Skeletal muscle satellite cell (primary cell): ENCODE measurements around the gene RAB40C.

ENCODE experiments used
- H3K27me3 ChIP-seq: 2 replicates; pipeline ENCODE4 v1.7.0; 2013; ENCODE audit warnings: low read length; ENCODE audit not compliant: control insufficient read depth, insufficient read depth
- H3K36me3 ChIP-seq: 2 replicates; pipeline ENCODE4 v1.7.0; 2013; ENCODE audit warnings: mild to moderate bottlenecking, control low read depth, low read length; ENCODE audit not compliant: insufficient read depth
- H3K4me1 ChIP-seq: 2 replicates; pipeline ENCODE4 v1.7.0; 2013; ENCODE audit warnings: low read length; ENCODE audit not compliant: control insufficient read depth, insufficient read depth
- H3K4me2 ChIP-seq: 2 replicates; pipeline ENCODE4 v1.7.0; 2013; ENCODE audit warnings: mild to moderate bottlenecking, low read length
- H3K4me3 ChIP-seq: 2 replicates; pipeline ENCODE4 v1.7.0; 2013; ENCODE audit warnings: low read length
- H3K9ac ChIP-seq: 2 replicates; pipeline ENCODE4 v1.7.0; 2013; ENCODE audit warnings: mild to moderate bottlenecking, low read depth, low read length, moderate library complexity
- H3K9me3 ChIP-seq: replicated peaks from 2 replicates; pipeline ENCODE4 v1.7.0; 2013; ENCODE audit warnings: mild to moderate bottlenecking, control low read depth, low read length

Gene RAB40C

GRCh38 chr16:560701-561412 lies 29.0 kb upstream of the RAB40C start:
- H3K36me3 ChIP-seq: no peaks in the 10 kb centered on the region
- no peak overlapping the region for H3K4me2 ChIP-seq
- H3K4me3 ChIP-seq: no peak overlapping the region
- H3K27me3 ChIP-seq: peaks cover 41% of the 10 kb centered on the region
- H3K9ac ChIP-seq: no peak overlapping the region
- H3K4me1 ChIP-seq: peaks cover 2% of the 10 kb centered on the region
- no peaks in the 10 kb centered on the region for H3K9me3 ChIP-seq

GRCh38 chr16:561413-561794 lies 28.5 kb upstream of the RAB40C start:
- peaks cover 41% of the 10 kb centered on the region for H3K27me3 ChIP-seq
- H3K4me2 ChIP-seq: no peak overlapping the region
- H3K36me3 ChIP-seq: no peaks in the 10 kb centered on the region
- H3K9me3 ChIP-seq: no peaks in the 10 kb centered on the region
- H3K9ac ChIP-seq: no peak overlapping the region
- no peaks in the 10 kb centered on the region for H3K4me1 ChIP-seq
- no peak overlapping the region for H3K4me3 ChIP-seq

- no peak overlapping the region for H3K4me3 ChIP-seq
- H3K9me3 ChIP-seq: no peaks in the 10 kb centered on the region
- no peaks in the 10 kb centered on the region for H3K4me1 ChIP-seq
- H3K9ac ChIP-seq: no peak overlapping the region
- H3K27me3 ChIP-seq: peaks cover 41% of the 10 kb centered on the region
- H3K4me2 ChIP-seq: no peak overlapping the region
- no peaks in the 10 kb centered on the region for H3K36me3 ChIP-seq
Observed at GRCh38 chr16:561957-562938, 27.6 kb upstream of the RAB40C start.

- H3K4me1 ChIP-seq: no peaks in the 10 kb centered on the region
- no peak overlapping the region for H3K9ac ChIP-seq
- no peaks in the 10 kb centered on the region for H3K9me3 ChIP-seq
- no peak overlapping the region for H3K4me3 ChIP-seq
- H3K36me3 ChIP-seq: no peaks in the 10 kb centered on the region
- peaks cover 37% of the 10 kb centered on the region for H3K27me3 ChIP-seq
- H3K4me2 ChIP-seq: no peak overlapping the region
Observed at GRCh38 chr16:563072-563644, 26.7 kb upstream of the RAB40C start.

GRCh38 chr16:564690-565418 lies 25.0 kb upstream of the RAB40C start:
- H3K9me3 ChIP-seq: no peaks in the 10 kb centered on the region
- H3K4me1 ChIP-seq: peaks cover 8% of the 10 kb centered on the region

GRCh38 chr16:565419-566330 lies 24.2 kb upstream of the RAB40C start:
- H3K36me3 ChIP-seq: no peaks in the 10 kb centered on the region

More at GRCh38 chr16:564690-565418, 25.0 kb upstream of the RAB40C start:
- H3K27me3 ChIP-seq: peaks cover 21% of the 10 kb centered on the region
- no peak overlapping the region for H3K4me3 ChIP-seq
- H3K4me2 ChIP-seq: no peak overlapping the region
- no peaks in the 10 kb centered on the region for H3K36me3 ChIP-seq
- H3K9ac ChIP-seq: no peak overlapping the region

GRCh38 chr16:566475-567372 lies 23.1 kb upstream of the RAB40C start, which contains the start of gene NHLRC4:
Gene NHLRC4 (plus strand): TSS chr16:567005. CDS start chr16:568048, 1,043 bp downstream.
- no peak within 1 kb of the TSS for H3K9ac ChIP-seq
- H3K4me3 ChIP-seq: no peak within 1 kb of the TSS
- H3K9me3 ChIP-seq: no peaks in the 10 kb centered on the region
- peaks cover 10% of the 10 kb centered on the region for H3K27me3 ChIP-seq
- H3K4me1 ChIP-seq: peaks cover 20% of the 10 kb centered on the region
- H3K4me2 ChIP-seq: no peak within 1 kb of the TSS
- no peaks in the 10 kb centered on the region for H3K36me3 ChIP-seq

More at GRCh38 chr16:565419-566330, 24.2 kb upstream of the RAB40C start:
- no peak overlapping the region for H3K4me3 ChIP-seq
- no peak overlapping the region for H3K9ac ChIP-seq
- no peaks in the 10 kb centered on the region for H3K9me3 ChIP-seq
- peaks cover 21% of the 10 kb centered on the region for H3K27me3 ChIP-seq
- no peak overlapping the region for H3K4me2 ChIP-seq
- H3K4me1 ChIP-seq: peaks cover 10% of the 10 kb centered on the region

- no peak overlapping the region for H3K9ac ChIP-seq
- no peaks in the 10 kb centered on the region for H3K9me3 ChIP-seq
- H3K27me3 ChIP-seq: peaks cover 2% of the 10 kb centered on the region
- H3K4me1 ChIP-seq: peaks cover 20% of the 10 kb centered on the region
- H3K4me3 ChIP-seq: no peak overlapping the region
- peaks cover 4% of the 10 kb centered on the region for H3K36me3 ChIP-seq
- H3K4me2 ChIP-seq: no peak overlapping the region
Observed at GRCh38 chr16:567373-568256, 22.3 kb upstream of the RAB40C start.
